GM23338 (cell line): ENCODE data around the gene VIPR1. TPM values are rescaled to one million over a fixed set of nuclear protein-coding genes. Genes with fewer than 3 reads are reported as not detected.

Source experiments
- ATAC-seq: fragments of 200-7000 bp; cut with Tn5 transposase; 3 replicates; pipeline ENCODE4 v1.9.1; 2020
- DNase-seq: peaks from one replicate; pipeline ENCODE4 v3.0.0-alpha.2; 2015; ENCODE audit warnings: low spot score
- H2AFZ ChIP-seq: fragments of 200-600 bp; sonication (generic); 2 replicates; pipeline ENCODE4 v1.8.0; 2016; ENCODE audit warnings: antibody characterized with exemption, mild to moderate bottlenecking, moderate library complexity
- H3F3A ChIP-seq: fragments of 200-600 bp; sonication (generic); replicated peaks from 2 replicates; pipeline ENCODE4 v1.8.0; 2017; ENCODE audit warnings: antibody characterized with exemption, mixed run types, low read depth
- H3K27ac ChIP-seq: fragments of 200-600 bp; sonication (generic); 2 replicates; pipeline ENCODE4 v1.6.1; 2016; ENCODE audit warnings: low read depth
- H3K27me3 ChIP-seq: fragments of 200-600 bp; sonication (generic); 2 replicates; pipeline ENCODE4 v1.8.0; 2016; ENCODE audit warnings: mild to moderate bottlenecking, mixed run types, moderate library complexity; ENCODE audit not compliant: insufficient read depth
- H3K36me3 ChIP-seq: fragments of 200-600 bp; sonication (generic); 2 replicates; pipeline ENCODE4 v1.8.0; 2016; ENCODE audit warnings: mild to moderate bottlenecking; ENCODE audit not compliant: insufficient read depth
- H3K4me1 ChIP-seq: fragments of 200-600 bp; sonication (generic); 2 replicates; pipeline ENCODE4 v1.8.0; 2016; ENCODE audit warnings: mild to moderate bottlenecking, moderate library complexity; ENCODE audit not compliant: insufficient read depth
- H3K4me2 ChIP-seq: fragments of 200-600 bp; sonication (generic); 2 replicates; pipeline ENCODE4 v1.7.1; 2017; ENCODE audit warnings: mixed run types
- H3K4me3 ChIP-seq: fragments of 200-600 bp; sonication (generic); 2 replicates; pipeline ENCODE4 v1.6.1; 2016; ENCODE audit warnings: mixed run types
- H3K79me2 ChIP-seq: fragments of 200-600 bp; sonication (generic); replicated peaks from 2 replicates; pipeline ENCODE4 v1.8.0; 2017; ENCODE audit warnings: mild to moderate bottlenecking; ENCODE audit not compliant: insufficient read depth
- H3K9me2 ChIP-seq: fragments of 200-600 bp; sonication (generic); 2 replicates; pipeline ENCODE4 v1.8.0; 2017; ENCODE audit not compliant: insufficient read depth
- H4K20me1 ChIP-seq: fragments of 200-600 bp; sonication (generic); replicated peaks from 2 replicates; pipeline ENCODE4 v1.8.0; 2017; ENCODE audit warnings: mild to moderate bottlenecking; ENCODE audit not compliant: insufficient read depth
- H3K27ac Mint-ChIP-seq: 2 replicates; pipeline ENCODE4 v1.8.0; 2020; ENCODE audit warnings: inconsistent platforms, mild to moderate bottlenecking, moderate library complexity, mixed read lengths
- H3K27me3 Mint-ChIP-seq: 3 replicates; pipeline ENCODE4 v1.8.0; 2022; ENCODE audit warnings: low read depth, mild to moderate bottlenecking, moderate library complexity, mixed read lengths, inconsistent platforms; ENCODE audit not compliant: insufficient read depth, poor library complexity
- H3K36me3 Mint-ChIP-seq: 3 replicates; pipeline ENCODE4 v1.8.0; 2021; ENCODE audit warnings: low read depth, mild to moderate bottlenecking, inconsistent platforms, moderate library complexity, mixed read lengths
- H3K4me1 Mint-ChIP-seq: 3 replicates; pipeline ENCODE4 v1.8.0; 2020; ENCODE audit warnings: mild to moderate bottlenecking, inconsistent platforms, mixed read lengths
- H3K4me3 Mint-ChIP-seq: 3 replicates; pipeline ENCODE4 v1.8.0; 2021; ENCODE audit warnings: moderate library complexity, mild to moderate bottlenecking, inconsistent platforms, mixed read lengths
- H3K9me3 Mint-ChIP-seq: 3 replicates; pipeline ENCODE4 v1.8.0; 2020; ENCODE audit warnings: moderate library complexity, mild to moderate bottlenecking, inconsistent platforms, mixed read lengths
- CREB1 ChIP-seq: fragments of 250-450 bp; sonication (Bioruptor Pico); IDR thresholded peaks from 2 replicates; pipeline ENCODE4 v1.5.0; 2020; ENCODE audit warnings: low read depth, mild to moderate bottlenecking, moderate library complexity
- CTCF ChIP-seq, 2 experiments: fragments of 200-600 bp in 1 of 2; sonication (generic) in 1 of 2; conservative IDR thresholded peaks; 2 replicates each; pipeline versions ENCODE4 v1.5.1 to v1.6.1; 2016 to 2017; ENCODE audit warnings: antibody characterized with exemption in 2 of 2, low read depth in 2 of 2, mild to moderate bottlenecking in 2 of 2, moderate library complexity in 1 of 2
- EZH2 ChIP-seq: fragments of 200-600 bp; sonication (generic); IDR thresholded peaks from one replicate; pipeline ENCODE4 v1.8.0; 2017; ENCODE audit warnings: antibody characterized with exemption, mild to moderate bottlenecking, low read depth; ENCODE audit not compliant: unreplicated experiment
- EZH2phosphoT487 ChIP-seq: fragments of 200-600 bp; sonication (generic); IDR thresholded peaks from one replicate; pipeline ENCODE4 v1.8.1; 2018; ENCODE audit warnings: antibody characterized with exemption; ENCODE audit not compliant: unreplicated experiment
- JUNB ChIP-seq: IDR thresholded peaks from one replicate; pipeline ENCODE4 v1.6.1; 2016; ENCODE audit warnings: antibody characterized with exemption; ENCODE audit not compliant: unreplicated experiment
- NANOG ChIP-seq: IDR thresholded peaks from 2 replicates; pipeline ENCODE4 v1.6.1; 2016; ENCODE audit warnings: antibody characterized with exemption, borderline replicate concordance
- POLR2AphosphoS5 ChIP-seq: IDR thresholded peaks from 2 replicates; pipeline ENCODE4 v1.6.1; 2016; ENCODE audit warnings: antibody characterized with exemption, low read depth
- STAT1 ChIP-seq: IDR thresholded peaks from one replicate; pipeline ENCODE4 v1.6.1; 2016; ENCODE audit warnings: antibody characterized with exemption; ENCODE audit not compliant: unreplicated experiment
- ZNF114 ChIP-seq: fragments of 250-450 bp; sonication (Bioruptor Pico); IDR thresholded peaks from 2 replicates; pipeline ENCODE4 v1.5.0; 2020; ENCODE audit warnings: mild to moderate bottlenecking, moderate library complexity
- ZNF331 ChIP-seq: fragments of 250-450 bp; sonication (Bioruptor Pico); IDR thresholded peaks from 2 replicates; pipeline ENCODE4 v1.5.0; 2020; ENCODE audit warnings: low read depth, mild to moderate bottlenecking, moderate library complexity
- polyA plus RNA-seq: library from polyadenylated mRNA; unstranded; fragments of >200 nt; fragmentation: Nextera tagmentation; extraction: Ambion mirVana; gene quantifications from 2 replicates; pipeline ENCODE4 v1.2.1, GENCODE V29; 2016
- total RNA-seq: library from RNA; depleted of rRNA; stranded (reverse); fragments of >200 nt; shearing (Covaris generic); gene quantifications from 2 replicates; pipeline ENCODE4 v1.2.3, GENCODE V29; 2014
- TF ChIP-seq, protein P1 (sequence below): fragments of 250-450 bp; sonication (Bioruptor Pico); IDR thresholded peaks from 2 replicates; pipeline ENCODE4 v1.5.0; 2020; ENCODE audit warnings: mild to moderate bottlenecking, moderate library complexity
- TF ChIP-seq, protein P2 (sequence below): IDR thresholded peaks from one replicate; pipeline ENCODE4 v1.6.1; 2018; ENCODE audit warnings: antibody characterized with exemption; ENCODE audit not compliant: unreplicated experiment
- TF ChIP-seq, protein P3 (sequence below): IDR thresholded peaks from 2 replicates; pipeline ENCODE4 v1.6.1; 2016; ENCODE audit warnings: antibody characterized with exemption

Gene VIPR1
- total and polyA plus RNA-seq, 2 experiments from 2014 or later = 6.3 to 19.3 TPM

GRCh38 chr3:42569593-42570142 lies 67.2 kb downstream of the VIPR1 start:
- Mint-ChIP-seq H3K9me3 (peaks cover 7% of the 10 kb centered on the region; the same call in 2 of the 3 replicates), H3K4me1 (peaks cover 7% of the 10 kb centered on the region; the same call in 2 of the 3 replicates), H3K27ac (no peak overlapping the region), H3K4me3 (no peak overlapping the region), H3K36me3 (peaks cover 44% of the 10 kb centered on the region), H3K27me3 (no peaks in the 10 kb centered on the region)
- H3K27me3 ChIP-seq = no peaks in the 10 kb centered on the region
- H3K9me2 ChIP-seq = no peaks in the 10 kb centered on the region
- no peak overlapping the region for H3K4me3 ChIP-seq
- H3K4me1 ChIP-seq = no peaks in the 10 kb centered on the region; the same call in 1 of the 2 replicates
- H3K36me3 ChIP-seq = peaks cover 7% of the 10 kb centered on the region
- no peak overlapping the region for H3K27ac ChIP-seq
- H3K4me2 ChIP-seq = no peak overlapping the region
- H3K79me2 ChIP-seq = peaks cover 34% of the 10 kb centered on the region
- ATAC-seq (no peak), DNase-seq (no peak)
- no peak overlapping the region for H2AFZ ChIP-seq
- TF ChIP-seq, protein P1, sequence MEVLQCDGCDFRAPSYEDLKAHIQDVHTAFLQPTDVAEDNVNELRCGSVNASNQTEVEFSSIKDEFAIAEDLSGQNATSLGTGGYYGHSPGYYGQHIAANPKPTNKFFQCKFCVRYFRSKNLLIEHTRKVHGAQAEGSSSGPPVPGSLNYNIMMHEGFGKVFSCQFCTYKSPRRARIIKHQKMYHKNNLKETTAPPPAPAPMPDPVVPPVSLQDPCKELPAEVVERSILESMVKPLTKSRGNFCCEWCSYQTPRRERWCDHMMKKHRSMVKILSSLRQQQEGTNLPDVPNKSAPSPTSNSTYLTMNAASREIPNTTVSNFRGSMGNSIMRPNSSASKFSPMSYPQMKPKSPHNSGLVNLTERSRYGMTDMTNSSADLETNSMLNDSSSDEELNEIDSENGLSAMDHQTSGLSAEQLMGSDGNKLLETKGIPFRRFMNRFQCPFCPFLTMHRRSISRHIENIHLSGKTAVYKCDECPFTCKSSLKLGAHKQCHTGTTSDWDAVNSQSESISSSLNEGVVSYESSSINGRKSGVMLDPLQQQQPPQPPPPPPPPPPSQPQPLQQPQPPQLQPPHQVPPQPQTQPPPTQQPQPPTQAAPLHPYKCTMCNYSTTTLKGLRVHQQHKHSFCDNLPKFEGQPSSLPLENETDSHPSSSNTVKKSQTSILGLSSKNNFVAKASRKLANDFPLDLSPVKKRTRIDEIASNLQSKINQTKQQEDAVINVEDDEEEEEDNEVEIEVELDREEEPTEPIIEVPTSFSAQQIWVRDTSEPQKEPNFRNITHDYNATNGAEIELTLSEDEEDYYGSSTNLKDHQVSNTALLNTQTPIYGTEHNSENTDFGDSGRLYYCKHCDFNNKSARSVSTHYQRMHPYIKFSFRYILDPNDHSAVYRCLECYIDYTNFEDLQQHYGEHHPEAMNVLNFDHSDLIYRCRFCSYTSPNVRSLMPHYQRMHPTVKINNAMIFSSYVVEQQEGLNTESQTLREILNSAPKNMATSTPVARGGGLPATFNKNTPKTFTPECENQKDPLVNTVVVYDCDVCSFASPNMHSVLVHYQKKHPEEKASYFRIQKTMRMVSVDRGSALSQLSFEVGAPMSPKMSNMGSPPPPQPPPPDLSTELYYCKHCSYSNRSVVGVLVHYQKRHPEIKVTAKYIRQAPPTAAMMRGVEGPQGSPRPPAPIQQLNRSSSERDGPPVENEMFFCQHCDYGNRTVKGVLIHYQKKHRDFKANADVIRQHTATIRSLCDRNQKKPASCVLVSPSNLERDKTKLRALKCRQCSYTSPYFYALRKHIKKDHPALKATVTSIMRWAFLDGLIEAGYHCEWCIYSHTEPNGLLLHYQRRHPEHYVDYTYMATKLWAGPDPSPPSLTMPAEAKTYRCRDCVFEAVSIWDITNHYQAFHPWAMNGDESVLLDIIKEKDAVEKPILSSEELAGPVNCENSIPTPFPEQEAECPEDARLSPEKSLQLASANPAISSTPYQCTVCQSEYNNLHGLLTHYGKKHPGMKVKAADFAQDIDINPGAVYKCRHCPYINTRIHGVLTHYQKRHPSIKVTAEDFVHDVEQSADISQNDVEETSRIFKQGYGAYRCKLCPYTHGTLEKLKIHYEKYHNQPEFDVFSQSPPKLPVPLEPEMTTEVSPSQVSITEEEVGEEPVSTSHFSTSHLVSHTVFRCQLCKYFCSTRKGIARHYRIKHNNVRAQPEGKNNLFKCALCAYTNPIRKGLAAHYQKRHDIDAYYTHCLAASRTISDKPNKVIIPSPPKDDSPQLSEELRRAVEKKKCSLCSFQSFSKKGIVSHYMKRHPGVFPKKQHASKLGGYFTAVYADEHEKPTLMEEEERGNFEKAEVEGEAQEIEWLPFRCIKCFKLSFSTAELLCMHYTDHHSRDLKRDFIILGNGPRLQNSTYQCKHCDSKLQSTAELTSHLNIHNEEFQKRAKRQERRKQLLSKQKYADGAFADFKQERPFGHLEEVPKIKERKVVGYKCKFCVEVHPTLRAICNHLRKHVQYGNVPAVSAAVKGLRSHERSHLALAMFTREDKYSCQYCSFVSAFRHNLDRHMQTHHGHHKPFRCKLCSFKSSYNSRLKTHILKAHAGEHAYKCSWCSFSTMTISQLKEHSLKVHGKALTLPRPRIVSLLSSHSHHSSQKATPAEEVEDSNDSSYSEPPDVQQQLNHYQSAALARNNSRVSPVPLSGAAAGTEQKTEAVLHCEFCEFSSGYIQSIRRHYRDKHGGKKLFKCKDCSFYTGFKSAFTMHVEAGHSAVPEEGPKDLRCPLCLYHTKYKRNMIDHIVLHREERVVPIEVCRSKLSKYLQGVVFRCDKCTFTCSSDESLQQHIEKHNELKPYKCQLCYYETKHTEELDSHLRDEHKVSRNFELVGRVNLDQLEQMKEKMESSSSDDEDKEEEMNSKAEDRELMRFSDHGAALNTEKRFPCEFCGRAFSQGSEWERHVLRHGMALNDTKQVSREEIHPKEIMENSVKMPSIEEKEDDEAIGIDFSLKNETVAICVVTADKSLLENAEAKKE (CRISPR knock-in tag) = no peak
- no peak for TF ChIP-seq STAT1
- TF ChIP-seq NANOG = no peak
- TF ChIP-seq CTCF (conservative IDR thresholded peaks at IDR 0.05; ENCODE audit: low read depth in 2 of 2) = no peak
- TF ChIP-seq ZNF331 = no peak
- no peak for TF ChIP-seq CREB1 (CRISPR knock-in tag)
- TF ChIP-seq, protein P2, sequence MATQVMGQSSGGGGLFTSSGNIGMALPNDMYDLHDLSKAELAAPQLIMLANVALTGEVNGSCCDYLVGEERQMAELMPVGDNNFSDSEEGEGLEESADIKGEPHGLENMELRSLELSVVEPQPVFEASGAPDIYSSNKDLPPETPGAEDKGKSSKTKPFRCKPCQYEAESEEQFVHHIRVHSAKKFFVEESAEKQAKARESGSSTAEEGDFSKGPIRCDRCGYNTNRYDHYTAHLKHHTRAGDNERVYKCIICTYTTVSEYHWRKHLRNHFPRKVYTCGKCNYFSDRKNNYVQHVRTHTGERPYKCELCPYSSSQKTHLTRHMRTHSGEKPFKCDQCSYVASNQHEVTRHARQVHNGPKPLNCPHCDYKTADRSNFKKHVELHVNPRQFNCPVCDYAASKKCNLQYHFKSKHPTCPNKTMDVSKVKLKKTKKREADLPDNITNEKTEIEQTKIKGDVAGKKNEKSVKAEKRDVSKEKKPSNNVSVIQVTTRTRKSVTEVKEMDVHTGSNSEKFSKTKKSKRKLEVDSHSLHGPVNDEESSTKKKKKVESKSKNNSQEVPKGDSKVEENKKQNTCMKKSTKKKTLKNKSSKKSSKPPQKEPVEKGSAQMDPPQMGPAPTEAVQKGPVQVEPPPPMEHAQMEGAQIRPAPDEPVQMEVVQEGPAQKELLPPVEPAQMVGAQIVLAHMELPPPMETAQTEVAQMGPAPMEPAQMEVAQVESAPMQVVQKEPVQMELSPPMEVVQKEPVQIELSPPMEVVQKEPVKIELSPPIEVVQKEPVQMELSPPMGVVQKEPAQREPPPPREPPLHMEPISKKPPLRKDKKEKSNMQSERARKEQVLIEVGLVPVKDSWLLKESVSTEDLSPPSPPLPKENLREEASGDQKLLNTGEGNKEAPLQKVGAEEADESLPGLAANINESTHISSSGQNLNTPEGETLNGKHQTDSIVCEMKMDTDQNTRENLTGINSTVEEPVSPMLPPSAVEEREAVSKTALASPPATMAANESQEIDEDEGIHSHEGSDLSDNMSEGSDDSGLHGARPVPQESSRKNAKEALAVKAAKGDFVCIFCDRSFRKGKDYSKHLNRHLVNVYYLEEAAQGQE = no peak
- no peak for TF ChIP-seq POLR2AphosphoS5
- no peak for TF ChIP-seq EZH2phosphoT487
- TF ChIP-seq JUNB = no peak
- TF ChIP-seq, protein P3, sequence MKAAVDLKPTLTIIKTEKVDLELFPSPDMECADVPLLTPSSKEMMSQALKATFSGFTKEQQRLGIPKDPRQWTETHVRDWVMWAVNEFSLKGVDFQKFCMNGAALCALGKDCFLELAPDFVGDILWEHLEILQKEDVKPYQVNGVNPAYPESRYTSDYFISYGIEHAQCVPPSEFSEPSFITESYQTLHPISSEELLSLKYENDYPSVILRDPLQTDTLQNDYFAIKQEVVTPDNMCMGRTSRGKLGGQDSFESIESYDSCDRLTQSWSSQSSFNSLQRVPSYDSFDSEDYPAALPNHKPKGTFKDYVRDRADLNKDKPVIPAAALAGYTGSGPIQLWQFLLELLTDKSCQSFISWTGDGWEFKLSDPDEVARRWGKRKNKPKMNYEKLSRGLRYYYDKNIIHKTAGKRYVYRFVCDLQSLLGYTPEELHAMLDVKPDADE = no peak
- TF ChIP-seq ZNF114 (CRISPR knock-in tag) = no peak
- TF ChIP-seq EZH2 = no peak
- H4K20me1 ChIP-seq = peaks cover 24% of the 10 kb centered on the region
- no peaks in the 10 kb centered on the region for H3F3A ChIP-seq
